Endothelial cell of umbilical vein (primary cell): ENCODE measurements around the gene DUSP15. TPM values are rescaled to one million over a fixed set of nuclear protein-coding genes. Genes with fewer than 3 reads are reported as not detected.

Experiments used
- BruUV-seq: library from RNA; stranded (reverse); fragments of 400-500 nt; replicated peaks from 2 replicates; lab custom pipeline; 2021; lab: Mats Ljungman, UMichigan
- CTCF ChIA-PET: fragments of 300-600, 350-600 bp; sonication (Branson Sonifier 250); formaldehyde crosslinking; loops from one replicate; lab custom pipeline; 2021; ENCODE audit warnings: antibody characterized with exemption, inconsistent platforms; lab: Charles Lee
- POLR2A ChIA-PET: fragments of 300-600, 350-600 bp; sonication (Branson Sonifier 250); formaldehyde crosslinking; loops from one replicate; lab custom pipeline; 2021; ENCODE audit warnings: antibody characterized with exemption, inconsistent platforms; lab: Charles Lee
- DNase-seq: peaks from one replicate; pipeline ENCODE4 v3.0.0-alpha.2; 2011; ENCODE audit warnings: low read depth, low spot score
- FAIRE-seq: peaks from 2 replicates; lab custom pipeline; 2011; peaks lifted over from hg19 to GRCh38; lab: Jason Lieb, UNC
- H2AFZ ChIP-seq: 2 replicates; pipeline ENCODE4 v1.6.0; 2012; ENCODE audit warnings: low read depth, low read length, control low read depth, inconsistent platforms
- H3K27ac ChIP-seq: 2 replicates; pipeline ENCODE4 v1.5.1; 2011; ENCODE audit warnings: low read depth, mild to moderate bottlenecking, control low read depth, low read length, moderate library complexity; ENCODE audit not compliant: insufficient read depth
- H3K27me3 ChIP-seq, 2 experiments: 2 replicates each; pipeline versions ENCODE4 v1.6.0 to v1.6.1; 2011; ENCODE audit warnings: low read length in 2 of 2, mixed read lengths in 1 of 2; ENCODE audit not compliant: control insufficient read depth in 2 of 2, insufficient read depth in 2 of 2
- H3K36me3 ChIP-seq, 2 experiments: 2 replicates in 1 of 2; 3 replicates in 1 of 2; pipeline ENCODE4 v1.5.1; 2011; ENCODE audit warnings: low read length in 2 of 2, mild to moderate bottlenecking in 1 of 2, moderate library complexity in 1 of 2; ENCODE audit not compliant: control insufficient read depth in 2 of 2, insufficient read depth in 2 of 2; ENCODE audit errors: extremely low read depth in 1 of 2
- H3K4me1 ChIP-seq: 3 replicates; pipeline ENCODE4 v1.5.1; 2011; ENCODE audit warnings: mild to moderate bottlenecking, low read length; ENCODE audit not compliant: control insufficient read depth, insufficient read depth; ENCODE audit errors: extremely low read depth
- H3K4me2 ChIP-seq: 2 replicates; pipeline ENCODE4 v1.6.1; 2011; ENCODE audit warnings: low read length, control low read depth, mixed read lengths; ENCODE audit not compliant: insufficient read depth
- H3K4me3 ChIP-seq, 3 experiments: fragments of 200-600 bp in 1 of 3; sonication (generic), shearing (Covaris generic) in 1 of 3; replicated peaks in 1 of 3; 2 replicates each; pipeline ENCODE4 v1.5.1; 2011 to 2016; ENCODE audit warnings: control low read depth in 3 of 3, low read length in 3 of 3, mild to moderate bottlenecking in 2 of 3, inconsistent platforms in 1 of 3, low read depth in 1 of 3, moderate library complexity in 1 of 3; ENCODE audit not compliant: insufficient read depth in 1 of 3
- H3K79me2 ChIP-seq: 2 replicates; pipeline ENCODE4 v1.6.0; 2012; ENCODE audit warnings: low read length, inconsistent platforms; ENCODE audit not compliant: control insufficient read depth, insufficient read depth
- H3K9ac ChIP-seq: replicated peaks from 2 replicates; pipeline ENCODE3; 2011; ENCODE audit warnings: low read length, control low read depth; ENCODE audit not compliant: insufficient read depth; ENCODE audit errors: extremely low read depth
- H3K9me1 ChIP-seq: replicated peaks from 3 replicates; pipeline ENCODE4 v1.6.0; 2011; ENCODE audit warnings: mild to moderate bottlenecking, low read length; ENCODE audit not compliant: control insufficient read depth, insufficient read depth; ENCODE audit errors: extremely low read depth
- H3K9me3 ChIP-seq: replicated peaks from 2 replicates; pipeline ENCODE4 v1.5.1; 2012; ENCODE audit warnings: low read length, inconsistent platforms; ENCODE audit not compliant: control insufficient read depth, insufficient read depth
- H4K20me1 ChIP-seq: replicated peaks from 2 replicates; pipeline ENCODE3; 2011; ENCODE audit warnings: mild to moderate bottlenecking, low read length; ENCODE audit not compliant: control insufficient read depth, insufficient read depth; ENCODE audit errors: extremely low read depth
- CTCF ChIP-seq, 2 donors: IDR thresholded peaks; 1 replicate in 1 of 2; 2 replicates in 1 of 2; pipeline ENCODE4 v1.5.1; 2011; ENCODE audit warnings: low read length in 2 of 2, mild to moderate bottlenecking in 2 of 2, moderate library complexity in 2 of 2, control low read depth in 1 of 2, inconsistent platforms in 1 of 2, low read depth in 1 of 2; ENCODE audit not compliant: insufficient read depth in 1 of 2; ENCODE audit errors: extremely low read depth in 1 of 2
- JUN ChIP-seq: IDR thresholded peaks from 2 replicates; pipeline ENCODE4 v1.6.1; 2011; ENCODE audit warnings: borderline replicate concordance, low read depth; ENCODE audit not compliant: insufficient read length, insufficient read depth
- MAX ChIP-seq: IDR thresholded peaks from 2 replicates; pipeline ENCODE4 v1.6.1; 2011; ENCODE audit not compliant: insufficient read depth, insufficient read length
- dilution Hi-C: fragments of 300-500 bp; cut with MboI; formaldehyde crosslinking; loops from one replicate; pipeline ENCODE4 v1.15.0; 2019; ENCODE audit warnings: low sequenced_read_pairs; ENCODE audit not compliant: extremely low pct_ligation_motif_present
- intact Hi-C: fragments of 100-400 bp; cut with micrococcal nuclease; formaldehyde crosslinking; loops from one replicate; pipeline ENCODE4 v1.10.0; 2022
- polyA plus RNA-seq, 4 experiments: library from polyadenylated mRNA; depleted of rRNA in 3 of 4; stranded (reverse) in 3 of 4; unstranded in 1 of 4; fragments of >200 nt; gene quantifications; 2 replicates each; pipeline versions ENCODE4 v1.2.1 to v1.2.3, GENCODE V29; 2011 to 2012; ENCODE audit warnings: missing spikeins in 1 of 4
- total RNA-seq: library from RNA; stranded (reverse); gene quantifications from 2 replicates; pipeline ENCODE4 v1.2.3, GENCODE V29; 2021

Gene DUSP15
- total and polyA plus RNA-seq, 2 donors (not counting 3 experiments of a cell fraction or from before 2014, with no cell fraction given): 0.33 TPM; not detected in 1

GRCh38 chr20:31903627-31904386 lies 33.5 kb upstream of the DUSP15 start:
- H4K20me1 ChIP-seq: no peaks in the 10 kb centered on the region
- no peak overlapping the region for H3K9ac ChIP-seq
- H2AFZ ChIP-seq: no peak overlapping the region
- no peaks in the 10 kb centered on the region for H3K9me1 ChIP-seq
- no peaks in the 10 kb centered on the region for H3K79me2 ChIP-seq
- H3K4me2 ChIP-seq: no peak overlapping the region
- ChIA-PET POLR2A (no interaction called here), CTCF (no interaction called here)
- DNase-seq: no peak
- no peaks in the 10 kb centered on the region for H3K9me3 ChIP-seq
- dilution Hi-C loops (no loop called here), intact Hi-C loops (no loop called here)
- H3K4me3 ChIP-seq: no peak overlapping the region
- no TSS peak for BruUV-seq
- H3K4me1 ChIP-seq: no peaks in the 10 kb centered on the region
- H3K27me3 ChIP-seq: peaks cover 2 to 8% of the 10 kb centered on the region in 2 experiments
- FAIRE-seq: no peak
- TF ChIP-seq CTCF (IDR thresholded peaks at IDR 0.05; ENCODE audit: extremely low read depth in 1 of 2, insufficient read depth in 1 of 2, low read depth in 1 of 2, low read length in 2 of 2) (no peak), JUN (no peak)
- no peaks in the 10 kb centered on the region for H3K36me3 ChIP-seq
- H3K27ac ChIP-seq: no peak overlapping the region

GRCh38 chr20:31901615-31902014 lies 31.3 kb upstream of the DUSP15 start:
- dilution Hi-C loops: no loop called here
- Histone ChIP-seq H3K9me1 (no peaks in the 10 kb centered on the region), H3K4me2 (no peak overlapping the region), H4K20me1 (no peaks in the 10 kb centered on the region), H3K79me2 (no peaks in the 10 kb centered on the region), H3K4me1 (no peaks in the 10 kb centered on the region), H3K4me3 (no peak overlapping the region), H3K9me3 (no peaks in the 10 kb centered on the region), H3K9ac (no peak overlapping the region), H3K27ac (no peak overlapping the region), H3K27me3 (peaks cover 2 to 10% of the 10 kb centered on the region in 2 experiments), H2AFZ (no peak overlapping the region), H3K36me3 (no peaks in the 10 kb centered on the region)
- POLR2A ChIA-PET: no interaction called here
- DNase-seq (no peak), FAIRE-seq (no peak)
- TF ChIP-seq CTCF (IDR thresholded peaks at IDR 0.05; ENCODE audit: extremely low read depth in 1 of 2, insufficient read depth in 1 of 2, low read depth in 1 of 2, low read length in 2 of 2) (no peak), MAX (no peak)
- BruUV-seq: no TSS peak
- CTCF ChIA-PET: no interaction called here
- intact Hi-C loops: no loop called here
